ENCODE data around the gene C14orf180.

Gene C14orf180

DNA sequence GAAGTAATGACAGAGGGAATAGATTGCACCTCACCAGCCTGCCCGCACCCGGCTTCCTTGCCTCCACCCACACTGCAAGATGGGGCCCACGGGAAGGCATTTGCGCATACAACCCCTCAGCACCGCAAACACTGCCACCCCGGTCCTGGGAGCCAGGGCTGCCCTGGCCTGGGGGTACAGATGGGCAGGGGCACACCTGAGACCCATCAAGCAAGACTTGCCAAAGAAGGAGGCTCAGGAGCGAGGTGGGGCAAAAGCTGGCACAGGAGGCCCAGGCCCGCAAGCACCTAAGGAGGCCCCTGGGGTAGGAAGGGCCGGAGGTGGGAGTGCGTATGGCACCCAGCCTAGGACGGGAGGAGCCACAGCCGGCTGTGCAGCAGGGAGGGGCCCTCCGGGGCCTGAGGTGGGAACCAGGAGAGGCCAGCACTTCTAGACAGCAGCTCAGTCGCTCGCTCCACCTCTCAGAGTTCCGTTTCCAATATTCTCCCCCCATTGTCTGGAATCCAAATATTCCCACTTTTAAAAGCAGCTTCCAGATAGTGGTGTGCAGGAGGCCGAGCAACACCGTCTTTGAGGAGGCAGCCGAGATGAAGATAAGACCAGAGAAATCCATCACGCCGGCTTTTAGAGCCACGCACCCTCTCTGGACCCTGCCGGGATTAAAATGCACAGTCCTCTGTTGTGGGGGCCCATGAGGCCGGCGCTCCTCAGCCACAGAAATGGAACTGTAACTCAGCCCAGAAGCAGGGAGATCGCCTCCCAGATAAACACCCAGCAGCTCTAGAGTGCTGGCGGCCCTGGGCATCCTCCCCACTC lies 12.2 kb upstream of the C14orf180 start:
- TF ChIP-seq, protein P1, sequence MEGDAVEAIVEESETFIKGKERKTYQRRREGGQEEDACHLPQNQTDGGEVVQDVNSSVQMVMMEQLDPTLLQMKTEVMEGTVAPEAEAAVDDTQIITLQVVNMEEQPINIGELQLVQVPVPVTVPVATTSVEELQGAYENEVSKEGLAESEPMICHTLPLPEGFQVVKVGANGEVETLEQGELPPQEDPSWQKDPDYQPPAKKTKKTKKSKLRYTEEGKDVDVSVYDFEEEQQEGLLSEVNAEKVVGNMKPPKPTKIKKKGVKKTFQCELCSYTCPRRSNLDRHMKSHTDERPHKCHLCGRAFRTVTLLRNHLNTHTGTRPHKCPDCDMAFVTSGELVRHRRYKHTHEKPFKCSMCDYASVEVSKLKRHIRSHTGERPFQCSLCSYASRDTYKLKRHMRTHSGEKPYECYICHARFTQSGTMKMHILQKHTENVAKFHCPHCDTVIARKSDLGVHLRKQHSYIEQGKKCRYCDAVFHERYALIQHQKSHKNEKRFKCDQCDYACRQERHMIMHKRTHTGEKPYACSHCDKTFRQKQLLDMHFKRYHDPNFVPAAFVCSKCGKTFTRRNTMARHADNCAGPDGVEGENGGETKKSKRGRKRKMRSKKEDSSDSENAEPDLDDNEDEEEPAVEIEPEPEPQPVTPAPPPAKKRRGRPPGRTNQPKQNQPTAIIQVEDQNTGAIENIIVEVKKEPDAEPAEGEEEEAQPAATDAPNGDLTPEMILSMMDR (conservative IDR thresholded peaks at IDR 0.05; ENCODE audit: control insufficient read depth, insufficient read depth, low read depth, low read length), result no peak
- DNase-seq (ENCODE audit: low read depth), result no peak
- H3K4me3 ChIP-seq (ENCODE audit: control insufficient read depth, low read depth, low read length), result no peak overlapping the region

DNA sequence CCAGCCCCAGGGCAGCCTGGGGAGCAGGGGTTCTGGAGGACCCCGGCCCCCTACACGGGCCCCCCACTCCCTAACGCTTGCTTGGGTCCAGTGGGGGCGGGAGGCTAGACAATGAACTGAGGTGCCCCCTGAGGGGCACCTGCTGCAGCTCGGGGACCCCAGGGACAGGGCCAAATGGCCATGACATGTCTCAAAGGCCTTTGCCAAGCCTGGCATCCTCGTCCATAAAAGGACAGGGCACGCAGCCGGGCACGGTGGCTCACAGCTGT lies 11.7 kb upstream of the C14orf180 start:
- no peak overlapping the region for H3K4me3 ChIP-seq (ENCODE audit: control insufficient read depth, low read depth, low read length)
- TF ChIP-seq, protein P1 (conservative IDR thresholded peaks at IDR 0.05; ENCODE audit: control insufficient read depth, insufficient read depth, low read depth, low read length), result no peak

DNA sequence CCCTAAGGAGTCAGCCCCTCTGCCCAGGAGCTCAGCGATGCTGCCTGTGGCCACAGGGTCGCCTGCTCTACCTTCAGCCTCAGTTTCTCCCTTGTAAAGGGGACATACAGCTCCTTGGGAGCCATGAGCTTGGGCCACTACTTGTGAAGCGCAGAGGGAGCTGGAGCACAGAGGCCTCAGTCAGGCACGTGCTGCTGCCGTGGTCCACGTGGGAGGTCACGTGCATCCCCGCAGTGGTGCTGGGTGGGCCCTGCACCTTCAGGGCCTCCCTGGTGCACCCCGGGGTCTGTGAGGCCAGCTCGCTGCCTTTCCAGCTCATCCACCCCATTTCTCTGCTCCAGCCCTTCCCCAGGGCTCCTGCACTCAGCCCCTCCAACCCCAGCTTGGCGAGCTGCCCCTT lies 10.9 kb upstream of the C14orf180 start:
- TF ChIP-seq, protein P1 (conservative IDR thresholded peaks at IDR 0.05; ENCODE audit: control insufficient read depth, insufficient read depth, low read depth, low read length), result no peak
- no peak for DNase-seq (ENCODE audit: low read depth)
- H3K4me3 ChIP-seq (ENCODE audit: control insufficient read depth, low read depth, low read length), result no peak overlapping the region

More for the DNA sequence above, 11.7 kb upstream of the C14orf180 start:
- DNase-seq (ENCODE audit: low read depth), result no peak

DNA sequence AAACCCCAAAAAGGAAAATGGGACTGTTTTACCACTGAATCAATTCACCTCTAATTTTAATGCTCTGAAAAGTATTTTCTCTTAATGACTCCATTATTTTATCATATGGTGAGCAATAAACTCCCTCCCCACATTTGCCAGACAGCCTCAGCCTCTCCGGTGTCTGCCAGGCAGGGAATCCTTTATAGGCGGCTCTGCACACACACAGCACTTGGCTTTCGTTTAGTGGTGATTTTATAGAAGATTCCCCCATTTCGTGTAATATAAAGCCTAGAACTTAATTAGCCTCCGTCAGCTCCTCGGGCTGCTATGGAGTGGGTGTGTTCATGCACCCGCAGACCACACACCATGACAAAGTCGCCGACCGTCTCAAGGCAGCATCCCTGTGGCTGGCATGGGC lies 10.1 kb upstream of the C14orf180 start:
- H3K4me3 ChIP-seq (ENCODE audit: control insufficient read depth, low read depth, low read length), result no peak overlapping the region
- TF ChIP-seq, protein P1 (conservative IDR thresholded peaks at IDR 0.05; ENCODE audit: control insufficient read depth, insufficient read depth, low read depth, low read length), result no peak
- no peak for DNase-seq (ENCODE audit: low read depth)

DNA sequence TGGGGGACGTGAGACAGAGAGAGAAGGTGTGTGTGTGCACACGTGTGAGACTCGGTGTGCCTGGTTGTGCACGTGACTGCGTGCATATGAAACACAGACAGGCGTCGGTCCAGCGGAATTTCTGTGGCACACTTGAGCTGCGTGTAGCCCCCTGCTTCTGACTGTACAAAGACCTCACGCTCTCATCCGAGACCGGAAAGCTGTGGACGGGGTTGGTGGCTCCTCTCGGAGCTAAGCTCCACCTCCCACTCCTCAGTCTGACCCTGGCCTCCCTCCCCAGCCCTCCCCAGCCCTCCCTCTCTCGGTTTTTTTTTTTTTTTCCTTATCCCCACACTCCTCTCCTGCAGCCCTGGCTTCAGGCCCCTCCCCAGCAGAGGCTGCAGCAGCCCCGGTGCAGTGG lies 8.3 kb upstream of the C14orf180 start:
- H3K4me3 ChIP-seq (ENCODE audit: control insufficient read depth, low read depth, low read length), result no peak overlapping the region
- DNase-seq (ENCODE audit: low read depth), result no peak
- TF ChIP-seq, protein P1 (conservative IDR thresholded peaks at IDR 0.05; ENCODE audit: control insufficient read depth, insufficient read depth, low read depth, low read length), result no peak

DNA sequence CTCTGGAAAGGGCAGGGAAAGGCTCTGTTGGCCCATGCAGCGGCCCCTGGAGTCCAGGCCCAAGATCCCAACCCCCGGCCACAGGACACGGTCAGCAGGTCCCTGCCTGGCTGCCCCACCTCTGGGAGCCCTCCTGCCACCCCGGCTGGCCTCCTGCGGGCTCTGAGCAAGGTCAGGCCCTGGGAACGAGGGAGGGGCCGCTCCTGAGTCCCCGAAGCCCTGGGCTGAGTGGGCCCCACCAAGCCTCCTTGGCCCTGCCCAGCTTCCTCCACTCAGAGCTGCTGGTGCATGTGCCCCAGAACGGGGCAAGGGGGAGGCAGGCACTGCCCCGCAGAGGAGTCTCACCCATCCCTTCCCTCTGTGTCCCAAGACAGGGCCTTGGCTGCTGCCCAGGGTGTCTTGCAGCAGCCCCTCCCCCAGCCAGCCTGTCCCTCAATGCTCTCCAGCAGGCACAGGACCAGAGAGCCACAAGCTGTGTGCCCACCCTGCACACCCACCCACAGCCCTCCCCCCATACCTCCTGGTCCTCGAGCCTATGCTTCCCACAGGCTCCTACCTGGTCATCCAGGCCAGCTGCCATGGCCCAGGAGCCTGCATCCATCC lies 7.4 kb upstream of the C14orf180 start:
- TF ChIP-seq, protein P1 (conservative IDR thresholded peaks at IDR 0.05; ENCODE audit: control insufficient read depth, insufficient read depth, low read depth, low read length), result no peak

More for the DNA sequence above, 7.4 kb upstream of the C14orf180 start:
- H3K4me3 ChIP-seq (ENCODE audit: control insufficient read depth, low read depth, low read length), result no peak overlapping the region
- DNase-seq (ENCODE audit: low read depth), result no peak
